HG03159 (cell line): ENCODE measurements around the gene FOXK2.
"Not testable (repeated sequence)": the region's sequence is repeated elsewhere in the genome, so short reads cannot be mapped to it uniquely, and the experiment has no call there.

Experiments
- ATAC-seq: cut with Tn5 transposase; IDR thresholded peaks from one replicate; pipeline ENCODE4 v1.9.1; 2021; ENCODE audit warnings: mild to moderate bottlenecking, moderate library complexity; ENCODE audit not compliant: unreplicated experiment

Gene FOXK2

DNA sequence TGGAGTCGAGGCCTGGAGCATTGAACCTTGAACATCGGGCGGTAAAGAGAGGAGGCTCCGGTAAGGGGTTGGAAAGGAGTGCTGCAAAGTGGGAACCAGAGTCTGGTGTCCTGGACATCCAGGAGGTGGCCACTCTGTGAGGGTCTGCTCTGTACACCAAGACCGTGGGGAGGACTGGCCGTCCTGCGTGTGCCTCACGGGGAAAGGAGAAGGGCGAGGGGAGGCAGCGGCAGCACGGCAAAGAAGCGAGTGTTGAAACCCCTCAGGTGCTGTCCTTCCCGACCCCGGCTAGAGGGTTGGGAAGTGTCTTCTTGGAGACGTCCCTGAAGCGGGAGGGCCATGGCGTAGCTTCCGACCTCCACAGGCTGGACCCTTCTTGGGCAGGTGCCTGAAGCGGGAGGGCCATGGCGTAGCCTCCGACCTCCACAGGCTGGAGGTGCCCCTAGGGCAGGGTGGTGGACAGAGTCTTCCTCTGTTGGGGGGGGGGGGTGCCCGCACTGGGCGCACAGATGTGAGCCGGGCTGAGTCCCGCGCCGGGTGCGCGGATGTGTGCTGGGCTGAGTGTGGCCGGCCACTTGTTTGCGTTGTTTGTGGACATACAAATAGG lies 42.0 kb downstream of the FOXK2 start:
- ATAC-seq = no peak

GRCh38 chr17:82562718-82563220 lies 43.2 kb downstream of the FOXK2 start:
- ATAC-seq = not testable (repeated sequence)

DNA sequence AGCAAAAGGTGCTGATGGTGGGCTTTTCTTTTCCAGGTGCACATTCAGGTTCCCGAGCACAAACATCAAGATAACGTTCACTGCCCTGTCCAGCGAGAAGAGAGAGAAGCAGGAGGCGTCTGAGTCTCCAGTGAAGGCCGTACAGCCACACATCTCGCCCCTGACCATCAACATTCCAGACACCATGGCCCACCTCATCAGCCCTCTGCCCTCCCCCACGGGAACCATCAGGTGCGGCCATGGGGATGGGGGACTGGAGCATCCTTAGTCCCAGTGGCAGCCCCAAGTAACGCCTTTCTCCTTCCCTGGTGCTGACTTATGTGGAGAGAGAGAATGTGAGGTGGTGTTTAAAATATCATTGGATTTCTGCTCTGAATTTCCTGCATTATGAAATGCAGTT lies 43.8 kb downstream of the FOXK2 start:
- no peak for ATAC-seq

- ATAC-seq = not testable (repeated sequence)
These were observed 44.2 kb downstream of the FOXK2 start for GRCh38 chr17:82563745-82564144.

DNA sequence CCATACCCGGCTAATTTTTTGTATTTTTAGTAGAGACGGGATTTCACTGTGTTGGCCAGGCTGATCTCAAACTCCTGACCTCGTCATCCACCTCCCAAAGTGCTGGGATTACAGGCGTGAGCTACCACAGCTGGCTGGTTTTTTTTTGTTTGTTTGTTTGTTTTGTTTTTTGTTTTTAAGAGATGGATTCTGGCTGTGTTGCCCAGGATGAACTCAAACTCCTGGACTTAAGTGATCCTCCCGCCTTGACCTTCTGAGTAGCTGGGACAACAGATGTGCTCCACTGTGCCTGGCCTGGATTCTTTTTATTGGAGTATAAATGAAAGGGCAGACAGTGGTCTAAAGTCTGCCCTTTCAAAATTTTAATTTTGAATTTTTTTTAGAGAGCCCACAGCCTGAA lies 44.7 kb downstream of the FOXK2 start:
- no peak for ATAC-seq

GRCh38 chr17:82565551-82565950 lies 46.0 kb downstream of the FOXK2 start:
- no peak for ATAC-seq

DNA sequence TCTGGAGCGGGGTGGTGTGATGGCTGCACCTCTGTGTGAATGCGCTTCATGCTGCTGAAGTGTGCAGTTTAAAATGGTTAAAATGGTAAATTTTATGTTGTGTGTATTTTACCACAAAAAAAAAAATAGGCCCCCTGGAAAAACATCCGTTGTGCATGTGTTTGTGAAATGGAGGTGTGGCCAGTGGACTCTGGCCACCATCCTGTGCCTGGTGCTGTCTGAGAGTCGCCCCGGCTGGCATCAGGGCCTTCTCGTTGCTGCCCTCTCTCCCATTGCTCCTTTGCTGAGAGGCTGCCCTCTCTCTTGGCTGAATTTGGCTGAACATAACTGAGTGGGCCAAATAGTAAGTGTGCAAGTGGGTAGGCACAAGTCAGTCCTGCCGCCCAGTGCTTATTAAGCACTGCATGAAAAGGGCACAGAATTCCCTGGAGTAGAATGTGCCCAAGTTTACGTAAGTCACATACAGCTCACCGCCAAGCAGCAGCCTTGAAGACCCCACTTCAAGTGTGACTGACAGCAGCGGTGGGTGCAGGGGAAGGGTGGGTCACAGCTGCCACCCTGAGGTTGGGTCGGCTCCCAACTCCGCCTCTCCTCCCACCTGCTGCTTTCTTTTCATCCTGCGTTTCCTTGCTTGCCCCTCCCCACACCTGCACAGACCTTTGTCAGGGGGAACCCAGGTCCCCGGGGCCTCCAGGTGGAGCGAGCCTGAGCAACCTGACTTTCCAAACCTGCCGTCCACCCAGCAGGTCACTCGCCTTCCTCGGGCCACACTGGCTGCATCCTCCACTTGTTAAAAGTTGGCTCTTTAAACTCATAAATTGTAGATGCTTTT lies 46.8 kb downstream of the FOXK2 start:
- no peak for ATAC-seq

DNA sequence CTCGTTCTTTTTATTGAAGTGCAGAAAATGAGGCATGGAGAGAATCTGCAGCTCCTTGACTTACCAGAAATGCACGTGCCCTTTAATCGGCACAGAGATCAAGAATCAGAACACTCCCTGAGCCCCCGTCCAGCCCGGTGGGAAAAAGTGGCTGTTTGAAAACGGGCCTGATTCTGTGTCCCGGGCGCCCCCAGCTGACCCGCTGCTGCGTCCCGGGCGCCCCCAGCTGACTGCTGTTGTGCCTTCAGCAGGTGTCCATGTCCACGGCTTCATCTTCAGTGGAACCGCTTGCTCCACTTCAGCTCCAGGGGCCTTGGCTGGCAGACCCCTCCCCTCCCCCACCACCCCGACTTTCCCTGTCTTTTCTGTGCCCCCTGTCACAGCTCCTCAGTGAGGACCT lies 47.8 kb downstream of the FOXK2 start:
- no peak for ATAC-seq

DNA sequence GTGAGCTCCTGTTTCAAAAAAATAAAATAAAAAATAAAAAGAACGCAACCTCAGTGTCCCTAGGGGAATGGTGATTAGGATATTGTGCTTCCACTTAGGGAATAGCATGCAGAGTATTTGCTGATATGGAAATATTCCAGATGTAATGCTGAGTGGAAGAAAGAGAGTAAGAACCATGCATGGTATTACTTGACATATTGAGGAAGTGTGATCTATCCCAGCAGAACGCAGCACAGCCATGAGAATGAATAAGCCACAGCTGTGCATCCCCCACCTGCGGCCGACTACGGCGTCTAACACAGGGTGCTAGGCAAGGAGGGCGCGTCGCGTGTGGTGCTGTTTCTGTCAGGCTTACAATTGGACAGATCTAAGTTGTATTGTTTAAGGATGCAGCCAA lies 49.5 kb downstream of the FOXK2 start:
- no peak for ATAC-seq

DNA sequence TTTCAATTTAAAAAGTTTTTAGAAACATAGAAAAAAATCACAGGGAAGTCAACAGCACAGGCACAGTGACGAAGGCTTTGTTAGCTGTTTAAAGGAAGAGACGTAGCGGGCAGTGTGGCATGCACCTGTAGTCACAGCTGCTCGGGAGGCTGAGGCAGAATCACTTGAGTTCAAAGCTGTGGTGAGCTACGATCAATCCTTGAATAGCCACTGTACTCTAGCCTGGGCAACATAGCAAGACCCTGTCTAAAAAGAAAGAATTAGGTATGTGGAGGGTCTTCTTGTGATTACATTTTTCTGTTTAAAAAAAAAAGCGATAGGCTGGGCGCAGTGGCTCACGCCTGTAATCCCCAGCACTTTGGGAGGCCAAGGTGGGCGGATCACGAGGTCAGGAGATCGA lies 50.1 kb downstream of the FOXK2 start:
- no peak for ATAC-seq

DNA sequence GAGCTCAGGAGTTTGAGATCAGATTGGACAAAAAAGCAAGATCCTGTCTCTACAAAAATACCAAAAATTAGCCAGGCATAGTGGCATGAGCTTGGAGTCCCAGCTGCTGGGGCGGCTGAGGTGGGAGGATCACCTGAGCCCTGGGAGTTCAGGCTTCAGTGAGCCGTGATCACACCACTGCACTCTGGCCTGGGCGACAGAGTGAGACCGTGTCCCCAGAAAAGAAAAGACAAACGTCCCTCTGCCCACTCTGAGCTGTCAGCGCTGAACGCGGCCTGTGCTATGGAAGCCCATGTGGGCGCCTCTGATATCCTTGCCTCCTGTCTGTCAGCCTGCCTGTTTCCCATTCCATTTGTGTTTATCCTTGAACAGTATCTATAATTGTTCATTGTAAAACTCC lies 50.7 kb downstream of the FOXK2 start:
- ATAC-seq = no peak

DNA sequence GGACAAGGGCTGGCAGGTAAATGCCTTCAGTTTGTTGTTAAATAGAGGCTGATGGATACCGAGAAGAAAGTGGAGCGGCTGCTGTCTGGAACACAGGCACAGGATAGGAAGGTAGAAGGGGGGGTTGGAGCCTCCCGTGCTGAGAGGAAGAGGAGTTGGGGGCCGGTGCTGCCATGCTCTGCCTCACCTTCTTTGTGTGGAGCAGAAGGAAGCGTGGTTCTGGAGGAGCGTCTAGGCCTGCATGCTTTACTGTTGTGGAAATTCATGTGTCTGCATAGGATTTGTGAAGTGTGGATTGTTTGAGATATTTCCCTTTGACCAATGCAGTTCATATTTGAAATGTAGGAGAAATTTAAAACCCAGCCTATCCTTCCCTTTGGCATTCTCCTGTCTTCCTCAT lies 52.3 kb downstream of the FOXK2 start:
- no peak for ATAC-seq

GRCh38 chr17:82574041-82574440 lies 54.5 kb downstream of the FOXK2 start:
- no peak for ATAC-seq

- ATAC-seq = not testable (repeated sequence)
These were observed 56.2 kb downstream of the FOXK2 start for GRCh38 chr17:82575581-82576221.

GRCh38 chr17:82577300-82577699 lies 57.8 kb downstream of the FOXK2 start:
- ATAC-seq = no peak

DNA sequence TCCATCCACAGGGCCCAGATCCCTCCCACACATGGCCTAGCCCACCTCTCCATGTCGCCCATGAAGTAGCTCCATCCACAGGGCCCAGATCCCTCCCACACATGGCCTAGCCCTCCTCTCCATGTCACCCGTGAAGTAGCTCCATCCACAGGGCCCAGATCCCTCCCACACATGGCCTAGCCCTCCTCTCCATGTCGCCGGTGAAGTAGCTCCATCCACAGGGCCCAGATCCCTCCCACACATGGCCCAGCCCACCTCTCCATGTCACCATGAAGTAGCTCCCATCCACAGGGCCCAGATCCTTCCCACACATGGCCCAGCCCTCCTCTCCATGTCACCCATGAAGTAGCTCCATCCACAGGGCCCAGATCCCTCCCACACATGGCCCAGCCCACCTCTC lies 60.4 kb downstream of the FOXK2 start:
- ATAC-seq = not testable (repeated sequence)

DNA sequence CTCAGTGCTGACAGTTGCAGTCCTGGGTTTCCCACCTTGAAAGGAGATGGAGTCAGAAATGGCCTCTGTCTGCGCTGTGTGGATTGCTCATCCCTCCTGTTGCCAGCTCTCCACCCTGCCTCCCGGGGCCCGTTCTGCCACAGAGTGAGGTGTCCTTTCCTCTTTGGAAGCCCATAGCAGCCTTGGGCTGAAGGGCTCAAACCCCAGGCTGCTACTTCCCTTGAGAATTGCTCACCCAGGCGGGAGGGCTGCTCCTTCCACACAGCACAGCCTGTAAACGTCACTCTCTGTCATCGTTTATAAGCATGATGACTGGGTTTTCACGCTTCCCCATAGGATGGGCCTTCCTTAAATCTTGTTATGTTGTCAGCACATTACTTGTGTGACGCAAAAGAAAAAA lies 62.7 kb downstream of the FOXK2 start:
- ATAC-seq = no peak

DNA sequence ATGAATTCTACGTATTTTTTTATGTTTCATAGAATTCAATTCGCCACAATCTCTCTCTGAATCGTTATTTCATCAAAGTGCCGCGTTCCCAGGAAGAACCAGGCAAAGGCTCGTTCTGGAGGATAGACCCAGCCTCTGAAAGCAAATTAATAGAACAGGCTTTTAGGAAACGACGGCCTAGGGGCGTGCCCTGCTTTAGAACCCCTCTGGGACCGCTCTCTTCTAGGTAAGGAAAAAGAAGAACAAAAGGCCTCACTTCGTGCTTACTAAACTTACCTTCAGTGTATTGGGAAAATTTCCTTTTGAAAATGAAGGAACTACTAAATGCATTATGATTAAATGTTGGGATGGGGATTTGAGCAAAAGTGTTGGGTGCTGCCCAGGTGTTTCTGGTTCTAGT lies 63.2 kb downstream of the FOXK2 start:
- ATAC-seq = no peak

DNA sequence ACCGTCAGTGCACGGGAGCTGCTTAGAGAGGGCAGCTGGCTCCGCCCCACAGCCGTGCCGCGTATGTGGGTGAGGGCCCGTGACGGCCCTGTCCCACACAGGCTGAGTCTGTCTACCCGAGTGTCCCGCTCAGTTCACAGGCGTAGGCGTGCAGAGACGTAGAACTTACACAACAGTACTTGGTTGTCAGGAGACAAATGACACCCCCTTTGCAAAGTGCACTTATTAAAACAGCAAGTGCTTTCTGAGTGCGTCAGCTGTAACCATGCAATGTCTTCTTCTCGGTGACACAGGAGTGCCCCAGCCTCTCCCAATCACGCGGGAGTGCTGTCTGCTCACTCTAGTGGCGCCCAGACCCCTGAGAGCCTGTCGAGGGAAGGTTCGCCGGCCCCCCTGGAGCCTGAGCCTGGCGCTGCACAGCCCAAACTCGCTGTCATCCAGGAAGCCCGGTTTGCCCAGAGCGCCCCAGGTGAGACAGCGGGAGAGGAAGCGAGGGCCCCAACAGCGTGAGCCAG lies 64.2 kb downstream of the FOXK2 start:
- ATAC-seq = no peak

DNA sequence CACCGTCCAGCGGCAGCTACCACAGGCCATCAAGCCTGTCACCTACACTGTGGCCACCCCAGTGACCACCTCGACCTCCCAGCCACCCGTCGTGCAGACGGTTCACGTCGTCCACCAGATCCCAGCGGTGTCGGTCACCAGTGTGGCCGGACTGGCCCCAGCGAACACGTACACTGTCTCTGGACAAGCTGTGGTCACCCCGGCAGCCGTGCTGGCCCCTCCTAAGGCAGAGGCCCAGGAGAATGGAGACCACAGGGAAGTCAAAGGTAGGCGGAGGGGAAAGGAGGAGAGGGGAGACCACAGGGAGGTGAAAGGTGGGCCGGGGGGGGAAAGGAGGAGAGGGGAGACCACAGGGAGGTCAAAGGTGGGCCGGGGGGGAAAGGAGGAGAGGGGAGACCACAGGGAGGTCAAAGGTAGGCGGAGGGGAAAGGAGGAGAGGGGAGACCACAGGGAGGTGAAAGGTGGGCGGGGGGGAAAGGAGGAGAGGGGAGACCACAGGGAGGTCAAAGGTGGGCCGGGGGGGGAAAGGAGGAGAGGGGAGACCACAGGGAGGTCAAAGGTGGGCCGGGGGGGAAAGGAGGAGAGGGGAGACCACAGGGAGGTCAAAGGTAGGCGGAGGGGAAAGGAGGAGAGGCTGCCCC lies 66.5 kb downstream of the FOXK2 start:
- ATAC-seq = not testable (repeated sequence)

GRCh38 chr17:82586576-82587233 lies 67.2 kb downstream of the FOXK2 start:
- ATAC-seq = no peak
